Smooth muscle cell (in vitro differentiated cells): ENCODE data around the gene C18orf54. TPM values are rescaled to one million over a fixed set of nuclear protein-coding genes. Genes with fewer than 3 reads are reported as not detected.
A peak's percentile ranks its signal among the peaks of the same experiment; 100 is the strongest.

Source experiments
- DNase-seq: peaks from one replicate; lab custom pipeline; 2025; ENCODE audit not compliant: unreplicated experiment; lab: John Stamatoyannopoulos, UW
- H2AFZ ChIP-seq: fragments of 200-600 bp; sonication (generic); 2 replicates; pipeline ENCODE4 v1.6.0; 2016; ENCODE audit warnings: antibody characterized with exemption, low read depth, mild to moderate bottlenecking
- H3F3A ChIP-seq: fragments of 200-600 bp; sonication (generic); 2 replicates; pipeline ENCODE4 v1.6.0; 2017; ENCODE audit warnings: antibody characterized with exemption, low read depth
- H3K27ac ChIP-seq: fragments of 200-600 bp; sonication (generic); 2 replicates; pipeline ENCODE4 v1.5.1; 2016; ENCODE audit warnings: low read depth, mild to moderate bottlenecking
- H3K27me3 ChIP-seq: fragments of 200-600 bp; sonication (generic); 2 replicates; pipeline ENCODE4 v1.6.1; 2016; ENCODE audit warnings: low read depth, mild to moderate bottlenecking
- H3K36me3 ChIP-seq: fragments of 200-600 bp; sonication (generic); 2 replicates; pipeline ENCODE4 v1.5.1; 2016; ENCODE audit warnings: low read depth
- H3K4me1 ChIP-seq: fragments of 200-600 bp; sonication (generic); 2 replicates; pipeline ENCODE4 v1.5.1; 2016; ENCODE audit warnings: low read depth
- H3K4me2 ChIP-seq: fragments of 200-600 bp; sonication (generic); 2 replicates; pipeline ENCODE4 v1.6.0; 2016; ENCODE audit warnings: mild to moderate bottlenecking
- H3K4me3 ChIP-seq: fragments of 200-600 bp; sonication (generic); 2 replicates; pipeline ENCODE4 v1.5.1; 2016; ENCODE audit warnings: mild to moderate bottlenecking
- H3K79me2 ChIP-seq: fragments of 200-600 bp; sonication (generic); 2 replicates; pipeline ENCODE4 v1.6.0; 2016; ENCODE audit warnings: low read depth, mild to moderate bottlenecking
- H3K9ac ChIP-seq: fragments of 200-600 bp; sonication (generic); 2 replicates; pipeline ENCODE4 v1.6.0; 2016; ENCODE audit warnings: low read depth
- H3K9me3 ChIP-seq: fragments of 200-600 bp; sonication (generic); replicated peaks from 2 replicates; pipeline ENCODE4 v1.5.1; 2016; ENCODE audit warnings: low read depth
- H4K20me1 ChIP-seq: fragments of 200-600 bp; sonication (generic); 2 replicates; pipeline ENCODE4 v1.6.0; 2016; ENCODE audit warnings: low read depth
- CTCF ChIP-seq: fragments of 200-600 bp; sonication (generic); IDR thresholded peaks from 2 replicates; pipeline ENCODE4 v1.5.1; 2017; ENCODE audit warnings: borderline replicate concordance, mild to moderate bottlenecking, antibody characterized with exemption; ENCODE audit not compliant: insufficient read depth, poor library complexity, severe bottlenecking
- WGBS: methylation state at CpG from one replicate; pipeline ENCODE4 v1.1.7; 2016; ENCODE audit warnings: low lambda C conversion rate; 5-methylcytosine and 5-hydroxymethylcytosine counted together
- polyA plus RNA-seq: library from polyadenylated mRNA; unstranded; fragments of >200 nt; fragmentation: Nextera tagmentation; extraction: Ambion mirVana; gene quantifications from 2 replicates; pipeline ENCODE4 v1.2.1, GENCODE V29; 2016
- small RNA-seq: library from RNA; depleted of rRNA; stranded (forward); fragments of <200 nt; gene quantifications from one replicate; pipeline ENCODE3, GENCODE V24; 2014
- total RNA-seq: library from RNA; depleted of rRNA; stranded (reverse); fragments of >200 nt; gene quantifications from 2 replicates; pipeline ENCODE4 v1.2.3, GENCODE V29; 2014

C18orf54 gene
- total and polyA plus RNA-seq, 2 experiments from 2014 or later = 3.4 to 9.3 TPM

GRCh38 chr18:54426085-54426665, 68.5 kb downstream of the C18orf54 start:
- 100% methylated on average over 2 of the region's 2 CpGs for WGBS
- no peak overlapping the region for H3K9ac ChIP-seq
- H3K36me3 ChIP-seq = no peaks in the 10 kb centered on the region

More at GRCh38 chr18:54426085-54426665, 68.5 kb downstream of the C18orf54 start:
- H3K4me3 ChIP-seq = no peak overlapping the region
- no peaks in the 10 kb centered on the region for H3K9me3 ChIP-seq
- H3K4me2 ChIP-seq = no peak overlapping the region
- H3F3A ChIP-seq = no peaks in the 10 kb centered on the region
- H3K27me3 ChIP-seq = no peaks in the 10 kb centered on the region
- no peak for DNase-seq
- no peaks in the 10 kb centered on the region for H3K4me1 ChIP-seq
- H2AFZ ChIP-seq = no peak overlapping the region
- H3K27ac ChIP-seq = no peak overlapping the region
- H3K79me2 ChIP-seq = no peaks in the 10 kb centered on the region
- H4K20me1 ChIP-seq = no peaks in the 10 kb centered on the region
- TF ChIP-seq CTCF = no peak

Small RNA genes within 50 kb of the gene (small RNA-seq; reads per million reads assigned to genes)
- gene SNRPGP2 = 5.4 reads per million, percentile 65 among the genes with 10 or more reads in this experiment

Other genes with a start within 250 kb of the C18orf54 start
- gene MBD2, start 133.2 kb upstream of the C18orf54 start, total RNA-seq = 18.8 and 28.5 TPM in 2 replicates
- 42.6 and 63.9 TPM in 2 replicates for gene MBD2, start 133.2 kb upstream of the C18orf54 start, polyA plus RNA-seq
- gene POLI, start 88.4 kb upstream of the C18orf54 start, total RNA-seq = 36.1 and 56.7 TPM in 2 replicates
- 22.8 and 23.0 TPM in 2 replicates for gene POLI, start 88.4 kb upstream of the C18orf54 start, polyA plus RNA-seq
- not detected in 2 replicates for gene STARD6, start within 50 bp of the C18orf54 start, total RNA-seq
- gene STARD6, start within 50 bp of the C18orf54 start, polyA plus RNA-seq = not detected in 2 replicates
- gene DYNAP, start 233.3 kb downstream of the C18orf54 start, total RNA-seq = not detected in 2 replicates
- not detected in 2 replicates for gene DYNAP, start 233.3 kb downstream of the C18orf54 start, polyA plus RNA-seq